CD8-positive, alpha-beta memory T cell (primary cell): ENCODE results near the gene C11orf21. TPM values are rescaled to one million over a fixed set of nuclear protein-coding genes. Genes with fewer than 3 reads are reported as not detected.

Source experiments
- CTCF ChIA-PET: fragments of 350-600 bp; sonication (Branson Sonifier 250); formaldehyde crosslinking; loops from one replicate; lab custom pipeline; 2021; ENCODE audit warnings: antibody characterized with exemption; lab: Charles Lee
- POLR2A ChIA-PET: fragments of 350-600 bp; sonication (Branson Sonifier 250); formaldehyde crosslinking; loops from one replicate; lab custom pipeline; 2021; ENCODE audit warnings: antibody characterized with exemption; lab: Charles Lee
- DNase-seq, 5 donors: peaks; one replicate each; pipeline versions ENCODE4 v3.0.0 to v3.0.0-alpha.2; 2020 to 2022; ENCODE audit warnings: mixed read lengths in 1 of 5
- H3K27ac ChIP-seq: one replicate; pipeline ENCODE4 v1.7.0; 2013; ENCODE audit warnings: low read depth, mild to moderate bottlenecking, low read length, moderate library complexity
- H3K27me3 ChIP-seq: 2 replicates; pipeline ENCODE4 v1.7.0; 2013; ENCODE audit warnings: low read length, mild to moderate bottlenecking; ENCODE audit not compliant: insufficient read depth, poor library complexity, severe bottlenecking
- H3K36me3 ChIP-seq: 2 replicates; pipeline ENCODE4 v1.7.0; 2013; ENCODE audit warnings: mild to moderate bottlenecking, low read length, moderate library complexity; ENCODE audit not compliant: insufficient read depth
- H3K4me1 ChIP-seq: 2 replicates; pipeline ENCODE4 v1.7.0; 2013; ENCODE audit warnings: mild to moderate bottlenecking, low read length, moderate library complexity; ENCODE audit not compliant: insufficient read depth
- H3K4me3 ChIP-seq: 2 replicates; pipeline ENCODE4 v1.7.0; 2013; ENCODE audit warnings: mild to moderate bottlenecking, low read length
- H3K9me3 ChIP-seq: 2 replicates; pipeline ENCODE4 v1.7.0; 2013; ENCODE audit warnings: mild to moderate bottlenecking, low read length
- H3K27ac Mint-ChIP-seq, 8 donors: one replicate each; pipeline ENCODE4 v1.8.0; 2020 to 2021; ENCODE audit warnings: mixed read lengths in 8 of 8, mild to moderate bottlenecking in 6 of 8, inconsistent platforms in 3 of 8, moderate library complexity in 3 of 8
- H3K27me3 Mint-ChIP-seq, 2 donors: one replicate each; pipeline ENCODE4 v1.8.0; 2020 to 2021; ENCODE audit warnings: mixed read lengths in 2 of 2, mild to moderate bottlenecking in 1 of 2, moderate library complexity in 1 of 2
- H3K36me3 Mint-ChIP-seq, 3 donors: one replicate each; pipeline ENCODE4 v1.8.0; 2020 to 2021; ENCODE audit warnings: mixed read lengths in 3 of 3, inconsistent platforms in 1 of 3, mild to moderate bottlenecking in 1 of 3
- H3K4me1 Mint-ChIP-seq, 3 donors: one replicate each; pipeline ENCODE4 v1.8.0; 2020 to 2021; ENCODE audit warnings: mixed read lengths in 3 of 3, inconsistent platforms in 1 of 3, mild to moderate bottlenecking in 1 of 3
- H3K4me3 Mint-ChIP-seq, 7 donors: one replicate each; pipeline ENCODE4 v1.8.0; 2020 to 2021; ENCODE audit warnings: mixed read lengths in 7 of 7, mild to moderate bottlenecking in 6 of 7, moderate library complexity in 4 of 7, inconsistent platforms in 2 of 7
- H3K9me3 Mint-ChIP-seq, 5 donors: one replicate each; pipeline ENCODE4 v1.8.0; 2020 to 2022; ENCODE audit warnings: mixed read lengths in 5 of 5, mild to moderate bottlenecking in 3 of 5, moderate library complexity in 2 of 5, inconsistent platforms in 1 of 5
- polyA plus RNA-seq: library from polyadenylated mRNA; unstranded; fragments of 300-500 nt; fragmentation: Illumina TruSeq; gene quantifications from one replicate; pipeline ENCODE4 v1.2.3, GENCODE V29; 2021
- total RNA-seq, 2 experiments: library from RNA; stranded (reverse); gene quantifications; one replicate each; pipeline ENCODE4 v1.2.3, GENCODE V29; 2021

The C11orf21 gene
- total and polyA plus RNA-seq, 3 experiments from 2014 or later: 8.8 to 30.1 (median 9.4) TPM

DNA sequence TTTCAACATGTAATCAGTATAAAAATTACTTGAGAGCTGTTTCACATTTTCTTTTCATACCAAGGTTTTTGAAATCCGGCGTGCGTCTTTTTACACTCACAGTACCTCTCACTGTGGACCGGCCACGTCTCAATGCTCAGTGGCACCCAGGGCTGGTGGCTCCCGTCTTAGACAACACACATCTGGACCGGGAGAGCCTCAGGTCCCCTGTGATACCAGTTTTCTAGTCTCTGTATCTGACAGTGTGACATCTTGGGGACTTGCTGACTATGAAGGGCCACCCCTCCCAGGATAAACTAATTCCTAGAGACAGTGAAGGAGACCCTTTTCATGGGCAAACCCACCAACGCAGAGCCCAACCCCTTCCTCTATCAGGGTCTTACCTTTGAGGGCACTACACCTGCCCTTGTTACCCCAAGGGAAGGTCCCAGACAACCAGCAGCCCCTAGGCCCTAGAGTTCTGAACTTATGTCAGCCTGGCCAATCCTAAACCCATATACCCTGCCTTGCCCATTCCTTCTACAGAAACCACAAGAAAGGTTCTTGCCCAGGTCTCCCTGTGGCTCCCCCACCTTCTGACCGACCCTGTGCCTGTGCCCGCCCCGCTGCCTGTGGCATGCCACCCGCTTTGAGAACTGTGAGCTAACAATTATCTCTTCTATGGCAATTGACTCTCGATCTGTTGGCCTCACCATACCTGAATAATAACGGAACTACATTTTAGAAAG is 25.3 kb downstream of the C11orf21 start:
- ChIA-PET CTCF (interaction anchor here (2.2 kb wide), 1 partner anchor 29 kb away, joined by 10 read pairs; no protein-coding TSS in a partner anchor), POLR2A (no interaction called here)
- H3K9me3 Mint-ChIP-seq: peaks cover 5 to 24% (median 19%) of the 10 kb centered on the region in 5 donors
- no peaks in the 10 kb centered on the region for H3K4me1 ChIP-seq
- H3K27me3 Mint-ChIP-seq: peaks cover 12 to 36% of the 10 kb centered on the region in 2 donors
- no peak overlapping the region for H3K27ac ChIP-seq
- peaks cover 3% of the 10 kb centered on the region for H3K27me3 ChIP-seq
- H3K9me3 ChIP-seq: peaks cover 1% of the 10 kb centered on the region
- no peak overlapping the region for H3K4me3 Mint-ChIP-seq
- DNase-seq: no peak
- no peak overlapping the region for H3K4me3 ChIP-seq
- no peak overlapping the region for H3K27ac Mint-ChIP-seq
- peaks cover 0 to 24% (median 1%) of the 10 kb centered on the region in 3 donors for H3K36me3 Mint-ChIP-seq
- no peaks in the 10 kb centered on the region for H3K36me3 ChIP-seq
- H3K4me1 Mint-ChIP-seq: peaks cover 0 to 7% (median 6%) of the 10 kb centered on the region in 3 donors

DNA sequence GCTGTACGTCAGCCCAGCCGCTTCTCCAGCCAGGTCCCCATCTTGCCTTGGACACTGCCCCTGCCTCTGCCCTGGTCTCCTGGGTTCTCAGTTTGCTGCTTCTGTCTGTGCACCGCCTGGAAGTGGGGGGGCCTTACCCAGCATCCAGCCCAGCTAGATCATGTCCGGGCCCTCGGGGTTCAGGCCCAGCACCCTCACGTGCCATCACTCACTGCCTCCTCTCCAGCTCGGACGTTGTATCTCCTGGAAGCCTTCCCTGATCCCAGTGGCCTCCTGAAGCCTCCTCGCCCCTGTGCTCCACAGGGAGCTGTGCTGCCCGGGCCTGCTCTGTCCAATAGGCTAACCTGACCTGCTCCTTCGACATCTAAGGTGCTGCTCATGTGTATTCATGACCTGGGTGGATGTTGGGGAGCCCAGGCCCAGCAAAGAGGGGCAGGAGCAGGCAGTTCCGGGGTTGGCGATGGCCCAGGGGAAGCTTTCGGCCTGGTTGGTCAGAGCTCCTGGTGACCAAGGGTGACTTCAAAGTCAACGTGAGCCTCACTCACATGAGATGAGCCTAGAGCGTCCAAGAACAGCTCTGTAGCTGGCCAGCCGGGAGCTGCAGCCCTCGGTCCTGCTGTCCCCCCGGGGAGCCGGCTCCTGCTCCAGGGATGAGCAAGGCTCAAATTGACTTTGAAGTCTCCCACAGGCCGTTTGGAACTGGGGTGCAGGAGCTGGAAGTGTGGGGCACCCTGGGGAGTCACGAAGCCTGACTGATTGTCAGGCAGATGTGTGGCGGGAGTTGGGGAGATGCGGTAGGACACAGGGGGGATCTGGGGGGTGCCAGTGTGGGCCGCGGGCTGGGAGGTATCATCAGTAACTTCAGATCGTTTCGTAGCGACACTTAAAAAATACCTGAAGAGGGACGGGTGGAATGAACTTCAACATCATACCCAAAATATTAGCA is 26.1 kb downstream of the C11orf21 start:
- no peaks in the 10 kb centered on the region for H3K4me1 ChIP-seq
- peaks cover 0 to 23% (median 1%) of the 10 kb centered on the region in 3 donors for H3K36me3 Mint-ChIP-seq
- H3K36me3 ChIP-seq: no peaks in the 10 kb centered on the region
- peaks cover 12 to 37% of the 10 kb centered on the region in 2 donors for H3K27me3 Mint-ChIP-seq
- no peak overlapping the region for H3K27ac ChIP-seq
- CTCF ChIA-PET: interaction anchor here (0.7 to 2.2 kb wide), 2 partner anchors 24 to 30 kb away, joined by 3 to 10 read pairs; no protein-coding TSS in a partner anchor
- H3K4me3 Mint-ChIP-seq: no peak overlapping the region
- peaks cover 4% of the 10 kb centered on the region for H3K27me3 ChIP-seq
- peak overlapping the region in 1 of 8 donors; percentile 89 for H3K27ac Mint-ChIP-seq
- POLR2A ChIA-PET: no interaction called here
- H3K9me3 ChIP-seq: no peaks in the 10 kb centered on the region
- H3K9me3 Mint-ChIP-seq: peaks cover 5 to 20% (median 19%) of the 10 kb centered on the region in 5 donors
- H3K4me3 ChIP-seq: no peak overlapping the region
- H3K4me1 Mint-ChIP-seq: peaks cover 1 to 8% (median 6%) of the 10 kb centered on the region in 3 donors
- no peak for DNase-seq

DNA sequence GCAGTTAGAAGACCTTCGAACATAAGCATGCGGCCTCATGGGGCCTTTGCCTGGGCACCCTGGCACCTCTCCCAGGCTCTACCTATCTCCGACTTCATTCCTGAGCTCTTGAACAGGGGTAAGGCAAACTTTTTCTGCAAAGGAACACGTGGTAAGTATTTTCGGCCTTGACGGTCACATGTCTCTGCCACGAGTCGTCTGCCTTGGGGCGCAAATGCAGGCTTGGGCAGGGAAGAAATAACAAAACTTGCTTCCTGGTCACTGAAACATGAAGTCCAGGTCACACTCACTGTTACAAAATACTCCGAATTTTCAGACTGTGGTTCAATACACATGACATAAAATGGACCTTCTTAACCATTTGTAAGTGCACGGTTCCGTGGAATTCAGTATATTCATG is 27.9 kb downstream of the C11orf21 start:
- Mint-ChIP-seq H3K27ac (no peak overlapping the region), H3K27me3 (peaks cover 10 to 34% of the 10 kb centered on the region in 2 donors), H3K4me1 (peaks cover 4 to 14% (median 8%) of the 10 kb centered on the region in 3 donors), H3K36me3 (peaks cover 0 to 8% (median 0%) of the 10 kb centered on the region in 3 donors), H3K9me3 (peaks cover under 1 to 4% (median 2%) of the 10 kb centered on the region in 5 donors), H3K4me3 (no peak overlapping the region)
- Histone ChIP-seq H3K36me3 (no peaks in the 10 kb centered on the region), H3K4me3 (no peak overlapping the region), H3K4me1 (peaks cover 7% of the 10 kb centered on the region), H3K27ac (no peak overlapping the region), H3K27me3 (peaks cover 4% of the 10 kb centered on the region), H3K9me3 (no peaks in the 10 kb centered on the region)
- POLR2A ChIA-PET: no interaction called here
- DNase-seq: no peak
- CTCF ChIA-PET: no interaction called here

DNA sequence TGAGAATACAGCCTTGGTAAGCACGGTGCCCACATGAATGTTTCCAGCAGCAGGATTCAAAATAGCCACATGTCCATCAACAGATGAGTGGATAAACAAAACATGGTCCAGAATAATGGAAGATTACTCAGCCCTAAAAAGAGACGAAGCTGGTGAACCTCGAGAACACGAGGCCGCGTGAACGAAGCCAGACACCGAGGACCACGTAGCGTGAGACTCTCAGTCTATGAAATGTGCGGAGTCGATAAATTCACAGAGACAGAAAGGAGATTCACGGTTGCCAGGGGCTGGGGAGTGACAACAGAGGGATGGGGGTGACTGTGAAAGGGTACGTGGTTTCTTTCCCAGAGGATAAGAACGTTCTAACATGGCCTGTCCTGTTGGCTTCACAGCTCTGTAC is 28.4 kb downstream of the C11orf21 start:
- Mint-ChIP-seq H3K4me3 (peak overlapping the region in 1 of 7 donors; percentile 80), H3K27me3 (peaks cover 9 to 38% of the 10 kb centered on the region in 2 donors), H3K27ac (no peak overlapping the region), H3K9me3 (peaks cover 0 to 4% (median 0%) of the 10 kb centered on the region in 5 donors), H3K36me3 (peaks cover 0 to 7% (median 0%) of the 10 kb centered on the region in 3 donors), H3K4me1 (peaks cover 8 to 19% (median 12%) of the 10 kb centered on the region in 3 donors)
- DNase-seq: no peak
- ChIA-PET POLR2A (no interaction called here), CTCF (no interaction called here)
- peaks cover 7% of the 10 kb centered on the region for H3K4me1 ChIP-seq
- peaks cover 4% of the 10 kb centered on the region for H3K27me3 ChIP-seq
- no peak overlapping the region for H3K27ac ChIP-seq
- H3K9me3 ChIP-seq: no peaks in the 10 kb centered on the region
- H3K4me3 ChIP-seq: no peak overlapping the region
- H3K36me3 ChIP-seq: no peaks in the 10 kb centered on the region

DNA sequence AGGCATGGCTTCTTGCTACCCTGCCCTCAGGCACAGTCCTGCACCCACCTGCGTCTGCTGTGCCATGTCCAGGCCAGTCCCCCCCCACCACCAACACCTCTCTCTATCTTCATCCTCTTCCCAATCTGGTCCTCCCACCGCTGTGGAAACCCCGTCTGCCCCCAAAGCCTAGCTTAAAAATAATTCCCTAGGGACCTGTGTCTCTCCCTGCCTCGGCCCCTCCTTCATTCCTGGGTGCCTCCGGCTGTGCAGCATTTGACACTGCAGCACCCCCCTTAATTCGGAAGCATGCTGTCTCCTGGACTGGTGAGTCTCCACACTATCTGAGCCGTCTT is 28.8 kb downstream of the C11orf21 start:
- peaks cover 7 to 38% of the 10 kb centered on the region in 2 donors for H3K27me3 Mint-ChIP-seq
- no peak for DNase-seq
- peaks cover 7% of the 10 kb centered on the region for H3K4me1 ChIP-seq
- CTCF ChIA-PET: no interaction called here
- H3K36me3 Mint-ChIP-seq: peaks cover 0 to 7% (median 0%) of the 10 kb centered on the region in 3 donors
- no peak overlapping the region for H3K27ac ChIP-seq
- POLR2A ChIA-PET: no interaction called here
- H3K9me3 Mint-ChIP-seq: peaks cover 0 to 3% (median 0%) of the 10 kb centered on the region in 5 donors
- peak overlapping the region in 1 of 7 donors; percentile 80 for H3K4me3 Mint-ChIP-seq
- H3K4me1 Mint-ChIP-seq: peaks cover 8 to 23% (median 16%) of the 10 kb centered on the region in 3 donors
- peak overlapping the region in 1 of 8 donors; percentile 70 for H3K27ac Mint-ChIP-seq
- H3K4me3 ChIP-seq: no peak overlapping the region
- H3K9me3 ChIP-seq: no peaks in the 10 kb centered on the region
- H3K27me3 ChIP-seq: peaks cover 4% of the 10 kb centered on the region
- no peaks in the 10 kb centered on the region for H3K36me3 ChIP-seq

DNA sequence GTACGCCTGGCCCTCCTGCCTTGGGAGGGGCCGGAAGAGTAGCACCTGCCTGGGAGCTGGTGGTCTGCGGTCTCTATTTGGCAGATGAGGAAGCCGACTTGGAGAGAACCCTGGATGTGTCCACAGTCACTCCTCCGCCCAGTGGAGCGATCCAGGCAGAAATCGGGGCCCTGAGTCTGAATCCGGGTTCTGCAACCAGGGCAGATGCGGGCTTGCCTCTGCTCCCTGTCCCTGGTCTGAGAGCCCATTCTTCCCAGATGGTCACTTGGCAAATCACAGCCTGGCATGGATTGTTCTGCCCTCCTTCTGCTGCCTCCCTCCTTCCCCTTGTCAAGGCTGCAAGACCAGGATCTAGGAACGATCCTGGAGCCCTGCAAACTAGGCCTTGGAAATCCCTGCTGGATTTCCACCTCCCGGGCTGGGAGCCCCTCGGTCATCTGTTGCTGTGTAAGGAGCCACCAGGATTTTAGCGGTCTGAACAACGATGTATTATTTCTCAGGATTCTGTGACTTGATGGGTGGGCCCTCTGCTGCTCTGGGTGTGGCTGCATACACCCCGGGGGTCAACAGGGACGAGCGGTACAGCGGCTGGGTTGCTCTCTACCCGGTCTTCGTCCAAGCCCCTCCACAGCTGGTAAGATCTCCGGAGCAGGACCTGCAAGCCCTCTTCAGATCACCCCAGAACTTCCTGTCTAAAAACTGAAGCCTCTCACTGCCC is 29.3 kb downstream of the C11orf21 start:
- ChIA-PET POLR2A (no interaction called here), CTCF (interaction anchor here (1.8 kb wide), 1 partner anchor 32 kb away, joined by 6 read pairs; no protein-coding TSS in a partner anchor)

More for the DNA sequence above, 29.3 kb downstream of the C11orf21 start:
- no peak overlapping the region for H3K27ac ChIP-seq
- H3K9me3 Mint-ChIP-seq: no peaks in the 10 kb centered on the region
- no peaks in the 10 kb centered on the region for H3K9me3 ChIP-seq
- H3K27me3 Mint-ChIP-seq: peaks cover 5 to 34% of the 10 kb centered on the region in 2 donors
- peak overlapping the region in 5 of 7 donors; percentile 43 to 80 (median 64) for H3K4me3 Mint-ChIP-seq
- peak overlapping the region in 3 of 8 donors; percentile 36 to 70 (median 48) for H3K27ac Mint-ChIP-seq
- peaks cover 4% of the 10 kb centered on the region for H3K27me3 ChIP-seq
- no peaks in the 10 kb centered on the region for H3K36me3 ChIP-seq
- no peak for DNase-seq
- H3K4me1 Mint-ChIP-seq: peaks cover 8 to 24% (median 14%) of the 10 kb centered on the region in 3 donors
- H3K36me3 Mint-ChIP-seq: peaks cover 0 to 2% (median 0%) of the 10 kb centered on the region in 3 donors
- peaks cover 7% of the 10 kb centered on the region for H3K4me1 ChIP-seq
- H3K4me3 ChIP-seq: no peak overlapping the region
